ENCODE data around the gene ELFN1.

- no peak for TF ChIP-seq CTCF (conservative IDR thresholded peaks at IDR 0.05; ENCODE audit: low read length)
- no peak for TF ChIP-seq EZH2phosphoT487 (IDR thresholded peaks at IDR 0.05; ENCODE audit: borderline replicate concordance)
These were observed 39.2 kb downstream of the ELFN1 start for GRCh38 chr7:1709281-1709680.

All from Loucy (cell line).